SHP77 treated with DMSO at 0.1 percent for 48 hours (cell line): ENCODE results near the gene C14orf119.

Experiments used
- DNase-seq: peaks from one replicate; lab custom pipeline; 2025; lab: John Stamatoyannopoulos, UW

The C14orf119 gene

DNA sequence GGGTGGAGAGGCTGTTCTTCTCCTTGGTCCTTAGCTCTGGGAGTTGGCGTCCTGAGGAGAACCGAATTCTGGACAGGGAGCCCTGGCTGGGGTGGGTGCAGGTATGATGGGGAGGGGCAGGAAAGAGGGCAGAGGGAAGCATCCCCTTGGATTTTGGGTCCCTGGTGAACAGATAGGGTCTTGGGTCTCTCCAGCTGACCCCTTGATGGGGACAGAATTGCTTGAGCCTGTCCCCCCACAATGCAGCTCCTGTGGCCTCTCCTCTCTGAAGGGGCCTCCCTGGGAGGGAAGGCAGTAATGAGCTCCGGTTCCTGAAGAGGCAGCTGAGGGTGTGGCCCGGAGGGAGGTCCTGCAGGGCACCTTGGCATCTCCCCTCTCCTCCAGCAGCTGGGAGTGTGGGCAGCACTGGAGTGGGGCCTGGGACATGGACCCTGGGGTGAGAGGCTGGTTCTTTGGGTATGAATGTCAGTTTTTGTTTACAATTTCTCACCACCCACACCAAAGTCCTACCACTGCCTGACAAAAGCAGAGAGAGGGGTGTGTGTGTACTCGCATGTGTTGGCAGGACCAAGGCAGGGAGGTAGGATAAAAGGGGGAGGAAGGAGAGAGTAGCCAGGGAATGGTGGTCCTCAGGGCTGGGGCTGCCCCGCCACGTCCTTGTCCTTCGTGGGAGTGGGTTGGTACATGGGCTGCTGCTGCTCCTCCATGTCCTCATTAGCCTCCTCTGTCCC lies 31.4 kb downstream of the C14orf119 start:
- DNase-seq: no peak

GRCh38 chr14:23127861-23128260 lies 32.6 kb downstream of the C14orf119 start:
- DNase-seq: no peak

DNA sequence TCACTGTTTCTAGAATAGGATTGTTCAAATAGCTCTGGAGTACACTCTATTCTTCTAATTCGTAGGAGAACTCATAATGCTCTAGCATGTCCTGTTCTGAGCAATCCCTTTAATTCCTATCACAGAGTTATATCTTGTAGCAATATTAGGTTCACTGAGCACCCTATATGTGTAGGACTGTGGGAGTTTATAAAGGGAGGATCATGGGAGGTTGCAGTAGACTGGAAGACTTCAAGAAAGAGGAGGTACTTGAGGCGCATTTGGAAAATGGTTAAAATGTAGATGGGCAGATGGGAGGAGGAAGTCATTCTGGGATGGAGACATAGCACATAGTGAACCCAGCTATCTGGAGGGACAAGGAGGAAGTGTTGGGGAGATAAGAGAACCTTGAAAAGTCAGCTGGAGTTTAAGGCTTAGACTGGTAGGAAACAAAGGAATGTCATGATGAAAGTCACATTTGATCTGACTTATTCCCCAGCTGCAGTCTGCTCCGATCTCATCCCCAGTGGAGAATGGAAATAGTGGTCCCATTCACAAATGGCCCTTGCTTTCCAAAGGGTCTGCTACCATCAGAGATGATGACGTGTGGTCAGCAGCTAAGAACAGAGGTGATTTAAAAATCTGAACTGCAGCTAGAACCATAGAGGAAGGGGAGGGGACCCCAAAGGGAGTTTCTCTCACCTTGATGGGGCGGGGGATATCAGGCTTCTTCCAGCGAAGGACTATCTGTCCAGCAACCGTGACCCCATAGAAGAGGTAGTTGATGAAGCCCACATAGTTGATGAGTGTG lies 33.9 kb downstream of the C14orf119 start:
- no peak for DNase-seq

DNA sequence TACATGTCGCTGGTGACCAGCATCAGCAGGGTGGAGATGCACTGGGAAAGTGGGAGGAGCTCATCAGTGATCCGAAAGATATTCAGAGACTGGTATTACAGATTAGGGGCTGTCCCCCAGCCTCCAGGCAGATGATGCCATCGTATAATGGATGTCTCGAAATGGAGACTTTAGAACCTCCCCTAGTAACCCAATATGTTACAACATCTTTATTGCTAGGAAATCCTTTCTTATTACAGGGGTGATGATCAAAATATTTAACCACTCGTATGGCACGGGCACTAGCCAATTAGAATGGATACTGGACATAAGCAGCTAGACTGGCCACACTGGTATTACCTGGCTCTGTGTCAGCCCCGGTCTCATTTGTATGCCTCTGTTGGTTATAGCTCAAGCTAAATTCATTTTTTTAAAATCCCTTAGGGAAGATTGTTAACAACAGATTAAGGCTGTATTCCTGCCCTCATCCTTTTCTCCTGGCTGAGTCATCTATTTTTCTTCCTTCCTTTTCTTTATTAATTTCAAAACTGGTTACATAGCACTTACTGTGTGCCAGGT lies 34.5 kb downstream of the C14orf119 start:
- DNase-seq: no peak

DNA sequence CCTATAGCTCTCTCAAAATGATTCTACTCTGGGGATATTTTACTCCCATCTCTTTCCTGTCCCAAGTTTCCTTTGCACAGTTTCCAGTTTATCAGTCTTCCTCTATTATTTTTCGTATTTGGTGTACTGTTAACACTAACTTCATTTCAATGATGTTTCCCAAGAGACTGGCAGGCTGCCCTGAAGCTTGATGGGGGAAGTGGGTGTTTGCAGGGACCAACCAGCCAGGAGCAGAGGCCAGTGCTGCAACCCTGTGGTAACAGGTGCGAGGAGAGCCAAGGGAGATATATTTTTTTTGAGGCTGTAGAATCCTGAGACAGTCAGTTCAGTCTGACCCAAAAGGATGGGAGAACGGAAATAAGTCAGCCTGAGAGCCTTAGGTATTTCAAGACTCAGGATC lies 35.6 kb downstream of the C14orf119 start:
- no peak for DNase-seq

DNA sequence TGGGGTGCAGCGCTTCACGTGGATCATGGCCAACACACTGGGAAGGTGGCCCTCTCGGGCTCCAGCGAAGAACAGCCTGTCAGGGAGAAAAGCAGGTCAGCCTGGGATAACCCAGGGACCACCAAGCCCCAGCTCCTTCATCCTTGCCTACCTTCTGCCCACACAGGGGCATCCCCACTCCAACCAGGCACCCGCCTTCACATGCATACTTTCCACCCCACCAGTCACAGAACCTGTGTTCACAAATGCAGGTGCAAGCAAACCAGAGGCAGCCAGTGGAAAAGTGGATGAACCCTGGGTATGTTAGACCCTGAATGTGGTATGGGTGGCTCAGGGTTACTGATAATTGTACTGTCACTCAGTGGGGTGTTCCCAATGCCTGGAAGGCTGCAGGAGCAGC lies 36.2 kb downstream of the C14orf119 start:
- DNase-seq: no peak

DNA sequence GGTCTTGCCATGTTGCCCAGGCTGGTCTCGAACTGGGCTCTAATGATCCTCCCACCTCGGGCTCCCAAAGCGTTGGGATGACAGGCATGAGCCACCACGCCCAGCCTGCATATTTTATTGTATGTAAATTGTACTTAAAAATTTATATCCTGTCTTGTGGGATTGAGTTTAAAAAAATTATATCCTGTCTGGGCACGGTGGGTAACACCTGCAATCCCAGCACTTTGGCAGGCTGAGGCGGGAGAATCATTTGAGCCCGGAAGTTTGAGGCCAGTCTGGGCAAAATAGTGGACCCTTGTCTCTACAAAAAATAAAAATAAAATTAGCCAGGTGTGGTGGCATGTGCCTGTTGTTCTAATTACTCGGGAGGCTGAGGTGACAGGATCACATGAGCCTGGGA lies 37.7 kb downstream of the C14orf119 start:
- DNase-seq: no peak

- no peak for DNase-seq
Observed at GRCh38 chr14:23136566-23137133, 41.3 kb downstream of the C14orf119 start.

- DNase-seq: no peak
Observed at GRCh38 chr14:23137192-23137812, 42.0 kb downstream of the C14orf119 start.

DNA sequence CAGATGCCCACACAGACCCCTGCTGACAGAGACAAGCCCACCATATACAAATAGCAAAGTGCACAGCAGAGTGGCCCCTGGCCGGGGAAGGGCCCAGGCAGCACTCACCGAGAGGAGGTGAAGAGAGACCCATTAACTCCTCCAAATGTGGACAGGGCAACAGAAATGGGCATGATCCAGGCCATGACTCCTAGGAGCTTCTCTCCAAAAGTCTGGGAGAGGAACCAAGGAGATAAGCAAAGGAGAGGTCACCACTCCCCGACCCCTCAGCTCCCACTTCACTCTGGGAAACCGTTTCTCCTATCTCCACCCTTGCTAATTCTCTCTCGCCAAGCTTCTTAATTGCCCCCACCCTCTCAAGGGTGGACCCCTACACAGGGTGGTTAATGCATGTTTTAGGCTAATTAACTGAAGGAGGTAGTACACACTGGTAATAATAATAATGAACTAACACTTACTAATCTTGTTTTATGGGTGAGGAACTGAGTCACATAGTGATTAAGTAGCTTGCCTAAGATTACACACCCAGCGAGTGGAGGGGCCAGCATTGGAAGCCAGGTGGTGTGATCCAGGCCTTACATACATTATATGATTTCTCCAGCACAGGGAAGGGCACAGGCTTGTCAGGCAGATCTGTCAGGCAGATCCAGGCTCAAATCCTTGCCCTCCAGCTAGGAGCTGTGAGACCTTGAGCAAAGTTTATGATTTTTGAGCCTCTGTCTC lies 42.7 kb downstream of the C14orf119 start:
- no peak for DNase-seq

- DNase-seq: no peak
Observed at GRCh38 chr14:23139874-23140273, 44.6 kb downstream of the C14orf119 start.

DNA sequence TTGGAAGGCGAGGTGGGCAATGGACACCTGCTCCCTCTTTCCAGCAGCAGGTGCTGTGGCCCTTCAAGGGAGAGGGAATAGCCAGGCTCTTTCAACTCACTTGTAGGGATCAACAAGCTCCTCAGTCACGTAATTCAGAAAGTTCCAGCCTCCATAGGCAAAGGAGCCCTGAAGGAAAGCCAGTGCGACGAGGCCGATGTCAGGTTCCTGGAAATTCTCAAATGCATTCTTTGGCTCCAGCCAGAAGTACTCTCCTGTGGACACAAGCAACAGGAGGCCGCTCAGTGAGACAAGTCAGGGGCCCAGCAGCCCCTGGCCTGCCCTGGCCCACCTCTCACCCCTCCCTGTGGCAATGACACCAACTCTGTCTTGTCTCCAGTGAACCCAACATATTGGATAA lies 45.1 kb downstream of the C14orf119 start:
- DNase-seq: no peak

GRCh38 chr14:23141706-23142444 lies 46.6 kb downstream of the C14orf119 start:
- no peak for DNase-seq

DNA sequence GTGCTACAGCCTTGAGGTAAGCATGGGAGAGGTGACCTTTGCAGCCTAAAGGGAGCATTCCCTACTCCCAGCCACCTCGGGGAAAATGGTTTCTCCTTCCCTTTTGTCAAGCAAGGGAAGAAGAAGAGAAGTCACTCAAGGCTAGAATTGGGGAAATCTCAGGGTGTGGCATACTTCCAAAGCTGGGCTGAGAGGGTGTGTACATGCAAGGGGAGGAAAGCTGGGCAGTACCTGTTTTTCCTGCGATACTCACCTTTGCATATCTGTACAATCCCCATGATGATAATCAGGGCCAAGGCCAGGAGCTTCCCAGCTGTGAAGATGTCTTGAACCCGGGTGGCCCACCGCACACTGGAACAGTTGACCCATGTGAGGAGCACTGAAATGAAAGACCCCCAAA lies 47.5 kb downstream of the C14orf119 start:
- no peak for DNase-seq

- DNase-seq: no peak
Observed at GRCh38 chr14:23143911-23144310, 48.6 kb downstream of the C14orf119 start.

GRCh38 chr14:23145794-23146350 lies 50.6 kb downstream of the C14orf119 start:
- no peak for DNase-seq

- DNase-seq: no peak
Observed at GRCh38 chr14:23146351-23146910, 51.1 kb downstream of the C14orf119 start.

- no peak for DNase-seq
Observed at GRCh38 chr14:23146980-23147379, 51.7 kb downstream of the C14orf119 start.

- no peak for DNase-seq
Observed at GRCh38 chr14:23147676-23148075, 52.4 kb downstream of the C14orf119 start.

DNA sequence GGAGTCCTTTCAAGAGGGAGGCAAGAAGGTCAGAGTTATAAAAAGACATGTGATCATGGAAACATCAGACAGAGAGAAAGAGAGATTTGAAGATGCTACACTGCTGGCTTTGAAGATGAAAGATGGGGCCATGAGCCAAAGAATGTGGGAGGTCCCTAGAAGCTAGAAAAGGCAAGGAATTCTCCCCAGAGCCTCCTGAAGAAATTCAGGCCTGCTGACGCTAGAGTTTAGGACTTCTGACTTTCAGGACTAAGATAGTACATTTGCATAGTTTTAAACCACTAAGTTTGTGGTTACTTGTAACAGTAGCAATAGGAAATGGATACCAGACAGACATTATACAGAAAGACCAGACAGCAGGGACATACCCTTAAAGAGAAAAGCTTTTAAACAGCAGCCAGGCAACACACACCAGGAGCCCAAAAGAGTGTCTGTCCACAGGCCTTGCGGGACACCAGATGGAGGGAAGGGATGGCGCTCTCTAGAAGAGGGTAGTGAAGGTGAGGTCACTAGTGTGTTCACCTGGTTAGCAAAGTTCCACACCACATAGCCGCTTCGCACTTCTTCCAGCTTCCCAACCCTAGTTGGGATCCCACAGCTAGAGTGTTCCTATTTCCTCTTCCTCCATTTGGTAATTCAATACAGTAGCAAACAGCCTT lies 53.4 kb downstream of the C14orf119 start:
- no peak for DNase-seq
